Nephron (organoid): ENCODE data around the gene GMDS.

Source experiments
- H3K27ac Mint-ChIP-seq, 3 experiments: 2 replicates each; pipeline ENCODE4 v1.8.0; 2020; ENCODE audit warnings: mixed read lengths in 3 of 3, mild to moderate bottlenecking in 2 of 3, moderate library complexity in 1 of 3
- H3K27me3 Mint-ChIP-seq: 2 replicates; pipeline ENCODE4 v1.8.0; 2021; ENCODE audit warnings: low read depth, mild to moderate bottlenecking, moderate library complexity, mixed read lengths
- H3K36me3 Mint-ChIP-seq: 2 replicates; pipeline ENCODE4 v1.8.0; 2020; ENCODE audit warnings: low read depth, mixed read lengths
- H3K4me1 Mint-ChIP-seq: 2 replicates; pipeline ENCODE4 v1.8.0; 2020; ENCODE audit warnings: mixed read lengths
- H3K4me3 Mint-ChIP-seq, 3 experiments: 2 replicates each; pipeline ENCODE4 v1.8.0; 2020; ENCODE audit warnings: mild to moderate bottlenecking in 3 of 3, mixed read lengths in 3 of 3, moderate library complexity in 2 of 3
- H3K9me3 Mint-ChIP-seq: 2 replicates; pipeline ENCODE4 v1.8.0; 2020; ENCODE audit warnings: mixed read lengths
- TF ChIP-seq, protein P1 (sequence below), 3 experiments: fragments of 200-600 bp; sonication (generic); IDR thresholded peaks; one replicate each; pipeline ENCODE4 v1.5.0; 2021; ENCODE audit warnings: antibody characterized with exemption in 3 of 3; ENCODE audit not compliant: unreplicated experiment in 3 of 3

Gene GMDS

DNA sequence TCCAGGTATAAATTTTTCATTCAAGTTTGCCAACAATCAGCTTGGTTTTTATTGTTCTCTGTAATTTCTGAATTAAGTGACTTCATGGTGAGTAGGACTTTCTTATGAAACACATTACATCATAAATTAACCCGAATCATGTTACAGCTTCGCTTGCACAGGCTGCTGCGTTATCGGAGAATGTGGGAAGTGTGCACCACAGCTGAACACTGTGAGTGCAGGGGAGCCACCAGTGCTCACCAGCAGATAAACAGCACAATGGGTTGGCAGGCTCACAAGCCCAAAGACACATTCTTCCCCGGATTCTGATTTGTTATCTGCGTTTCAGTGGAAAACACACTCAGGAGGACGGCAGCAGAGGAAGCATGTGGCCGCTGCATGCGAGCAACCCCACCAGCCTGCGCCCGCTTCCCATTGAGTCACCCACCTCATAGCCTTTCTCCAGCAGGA, 121.1 kb downstream of the GMDS start:
- Mint-ChIP-seq H3K9me3 (no peaks in the 10 kb centered on the region), H3K4me1 (peaks cover 9% of the 10 kb centered on the region), H3K4me3 (no peak overlapping the region), H3K27ac (no peak overlapping the region), H3K27me3 (peaks cover 8% of the 10 kb centered on the region), H3K36me3 (no peaks in the 10 kb centered on the region)
- TF ChIP-seq, protein P1, sequence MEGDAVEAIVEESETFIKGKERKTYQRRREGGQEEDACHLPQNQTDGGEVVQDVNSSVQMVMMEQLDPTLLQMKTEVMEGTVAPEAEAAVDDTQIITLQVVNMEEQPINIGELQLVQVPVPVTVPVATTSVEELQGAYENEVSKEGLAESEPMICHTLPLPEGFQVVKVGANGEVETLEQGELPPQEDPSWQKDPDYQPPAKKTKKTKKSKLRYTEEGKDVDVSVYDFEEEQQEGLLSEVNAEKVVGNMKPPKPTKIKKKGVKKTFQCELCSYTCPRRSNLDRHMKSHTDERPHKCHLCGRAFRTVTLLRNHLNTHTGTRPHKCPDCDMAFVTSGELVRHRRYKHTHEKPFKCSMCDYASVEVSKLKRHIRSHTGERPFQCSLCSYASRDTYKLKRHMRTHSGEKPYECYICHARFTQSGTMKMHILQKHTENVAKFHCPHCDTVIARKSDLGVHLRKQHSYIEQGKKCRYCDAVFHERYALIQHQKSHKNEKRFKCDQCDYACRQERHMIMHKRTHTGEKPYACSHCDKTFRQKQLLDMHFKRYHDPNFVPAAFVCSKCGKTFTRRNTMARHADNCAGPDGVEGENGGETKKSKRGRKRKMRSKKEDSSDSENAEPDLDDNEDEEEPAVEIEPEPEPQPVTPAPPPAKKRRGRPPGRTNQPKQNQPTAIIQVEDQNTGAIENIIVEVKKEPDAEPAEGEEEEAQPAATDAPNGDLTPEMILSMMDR (IDR thresholded peaks at IDR 0.05; ENCODE audit: unreplicated experiment in 3 of 3): no peak

DNA sequence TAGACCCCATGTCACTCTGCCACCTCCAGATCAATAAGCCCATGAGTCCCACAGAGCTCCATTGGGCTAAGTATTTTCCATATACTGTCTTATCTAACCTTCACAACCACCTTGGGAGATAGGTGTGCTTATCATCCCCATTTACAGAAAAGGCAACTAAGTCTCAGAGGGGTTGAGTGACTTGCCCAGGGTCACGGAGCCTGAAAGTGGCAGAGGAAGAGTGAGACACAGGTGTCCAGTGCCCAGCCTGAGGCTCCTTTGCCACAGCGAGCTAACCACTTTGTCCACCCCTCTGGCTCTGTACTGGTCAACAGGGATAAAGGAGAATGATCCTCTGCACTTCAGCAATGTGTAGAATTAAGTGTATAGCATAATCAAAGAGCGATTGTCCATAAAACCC, 124.5 kb downstream of the GMDS start:
- no peak overlapping the region for H3K27ac Mint-ChIP-seq
- no peaks in the 10 kb centered on the region for H3K4me1 Mint-ChIP-seq
- no peaks in the 10 kb centered on the region for H3K36me3 Mint-ChIP-seq
- TF ChIP-seq, protein P1 (IDR thresholded peaks at IDR 0.05; ENCODE audit: unreplicated experiment in 3 of 3): no peak
- peaks cover 3% of the 10 kb centered on the region for H3K27me3 Mint-ChIP-seq
- no peaks in the 10 kb centered on the region for H3K9me3 Mint-ChIP-seq
- H3K4me3 Mint-ChIP-seq: no peak overlapping the region

DNA sequence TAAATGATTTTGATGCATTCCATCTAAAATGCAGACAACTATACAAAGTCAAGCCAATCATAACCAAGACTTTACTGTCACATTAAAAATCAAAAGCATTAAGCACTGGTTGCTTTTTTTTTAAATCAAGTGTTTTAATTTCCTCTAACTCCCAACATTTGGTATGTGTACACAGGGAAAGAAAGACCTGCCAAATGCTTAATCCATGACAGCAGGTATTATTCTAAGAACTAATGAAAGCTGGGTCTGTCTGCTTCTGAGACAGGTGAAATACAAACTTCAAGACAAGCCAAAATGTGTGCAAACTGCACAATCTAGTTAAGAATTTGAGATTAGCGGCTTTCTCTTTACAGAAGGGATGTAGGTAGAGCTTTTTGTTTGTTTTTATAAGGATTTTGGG, 126.1 kb downstream of the GMDS start:
- TF ChIP-seq, protein P1 (IDR thresholded peaks at IDR 0.05; ENCODE audit: unreplicated experiment in 3 of 3): no peak
- H3K27me3 Mint-ChIP-seq: no peaks in the 10 kb centered on the region
- H3K36me3 Mint-ChIP-seq: no peaks in the 10 kb centered on the region
- no peaks in the 10 kb centered on the region for H3K9me3 Mint-ChIP-seq
- H3K27ac Mint-ChIP-seq: no peak overlapping the region
- H3K4me3 Mint-ChIP-seq: no peak overlapping the region
- H3K4me1 Mint-ChIP-seq: no peaks in the 10 kb centered on the region

DNA sequence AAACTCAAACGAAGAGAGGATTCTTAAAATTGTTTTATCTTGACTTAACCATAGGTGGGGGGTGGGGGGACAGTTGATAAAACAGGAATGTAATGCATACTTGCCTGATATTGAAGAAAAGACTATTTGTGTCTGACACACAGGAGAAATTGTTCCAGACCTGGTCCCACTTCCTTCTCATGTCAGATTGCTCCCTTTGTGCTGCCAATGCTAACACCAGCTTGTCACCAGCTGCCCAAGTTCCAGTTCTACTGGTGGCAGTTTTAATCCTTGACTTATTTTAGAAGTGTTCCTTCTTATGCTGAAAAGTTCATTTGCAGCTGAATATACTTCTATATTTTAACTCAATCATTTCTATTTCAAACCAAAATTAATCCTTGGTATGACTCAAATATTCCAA, 127.3 kb downstream of the GMDS start:
- Mint-ChIP-seq H3K27ac (no peak overlapping the region), H3K4me3 (no peak overlapping the region), H3K9me3 (no peaks in the 10 kb centered on the region), H3K27me3 (peaks cover under 1% of the 10 kb centered on the region), H3K36me3 (no peaks in the 10 kb centered on the region), H3K4me1 (no peaks in the 10 kb centered on the region)
- TF ChIP-seq, protein P1 (IDR thresholded peaks at IDR 0.05; ENCODE audit: unreplicated experiment in 3 of 3): no peak

DNA sequence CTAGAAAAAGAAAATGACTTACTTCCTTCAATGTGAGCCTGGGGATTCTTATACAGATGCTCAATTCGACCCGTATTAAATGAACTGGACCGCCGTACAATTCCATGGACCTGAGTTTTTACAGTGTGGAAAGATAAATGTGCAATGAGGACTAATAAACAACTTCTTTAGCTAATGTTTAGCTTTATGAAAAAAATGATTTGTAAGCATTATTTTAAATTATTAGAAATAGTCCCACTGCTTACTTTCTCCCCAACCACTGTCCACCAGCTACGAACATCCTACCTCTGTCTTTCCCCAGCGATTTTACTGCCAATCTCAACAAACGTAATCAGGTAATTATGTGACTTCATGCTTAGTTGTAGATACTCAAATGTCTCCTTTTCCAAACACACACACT, 128.0 kb downstream of the GMDS start:
- Mint-ChIP-seq H3K4me1 (no peaks in the 10 kb centered on the region), H3K27ac (no peak overlapping the region), H3K4me3 (no peak overlapping the region), H3K27me3 (peaks cover 6% of the 10 kb centered on the region), H3K36me3 (no peaks in the 10 kb centered on the region), H3K9me3 (no peaks in the 10 kb centered on the region)
- TF ChIP-seq, protein P1 (IDR thresholded peaks at IDR 0.05; ENCODE audit: unreplicated experiment in 3 of 3): no peak

DNA sequence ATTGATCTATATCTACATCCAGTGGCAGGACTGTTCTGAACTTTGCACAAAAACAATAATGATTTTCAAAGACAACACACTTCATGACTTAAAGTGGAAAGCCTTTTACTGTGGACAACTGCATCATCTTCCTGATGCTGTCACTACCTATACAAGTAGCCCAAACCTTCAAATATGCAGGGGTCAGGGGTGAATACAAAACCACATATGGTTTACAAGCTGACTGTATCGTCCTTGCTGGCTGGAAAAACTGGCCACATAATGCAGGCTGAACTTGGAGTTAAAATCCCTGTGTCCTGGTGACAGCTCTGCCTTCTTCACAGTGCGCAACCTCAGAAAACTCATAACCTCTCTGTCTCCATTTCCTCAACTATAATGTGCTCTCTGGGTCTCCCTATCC, 128.9 kb downstream of the GMDS start:
- Mint-ChIP-seq H3K36me3 (no peaks in the 10 kb centered on the region), H3K27me3 (peaks cover 6% of the 10 kb centered on the region), H3K4me1 (no peaks in the 10 kb centered on the region), H3K27ac (no peak overlapping the region), H3K4me3 (no peak overlapping the region), H3K9me3 (no peaks in the 10 kb centered on the region)
- TF ChIP-seq, protein P1 (IDR thresholded peaks at IDR 0.05; ENCODE audit: unreplicated experiment in 3 of 3): no peak
